Fibroblast of pulmonary artery (primary cell): ENCODE data around the gene ANKDD1B.

Source experiments
- DNase-seq: peaks from one replicate; pipeline ENCODE4 v3.0.0-alpha.2; 2010; ENCODE audit warnings: low read depth
- H3K4me3 ChIP-seq: replicated peaks from 2 replicates; pipeline ENCODE4 v1.5.1; 2011; ENCODE audit warnings: low read depth, mild to moderate bottlenecking, control low read depth, low read length, moderate library complexity
- TF ChIP-seq, protein P1 (sequence below): IDR thresholded peaks from 2 replicates; pipeline ENCODE4 v1.5.1; 2011; ENCODE audit warnings: mild to moderate bottlenecking, control low read depth, low read length, inconsistent platforms; ENCODE audit errors: missing control alignments

The ANKDD1B gene

GRCh38 chr5:75716715-75717081, 105.4 kb downstream of the ANKDD1B start:
- TF ChIP-seq, protein P1, sequence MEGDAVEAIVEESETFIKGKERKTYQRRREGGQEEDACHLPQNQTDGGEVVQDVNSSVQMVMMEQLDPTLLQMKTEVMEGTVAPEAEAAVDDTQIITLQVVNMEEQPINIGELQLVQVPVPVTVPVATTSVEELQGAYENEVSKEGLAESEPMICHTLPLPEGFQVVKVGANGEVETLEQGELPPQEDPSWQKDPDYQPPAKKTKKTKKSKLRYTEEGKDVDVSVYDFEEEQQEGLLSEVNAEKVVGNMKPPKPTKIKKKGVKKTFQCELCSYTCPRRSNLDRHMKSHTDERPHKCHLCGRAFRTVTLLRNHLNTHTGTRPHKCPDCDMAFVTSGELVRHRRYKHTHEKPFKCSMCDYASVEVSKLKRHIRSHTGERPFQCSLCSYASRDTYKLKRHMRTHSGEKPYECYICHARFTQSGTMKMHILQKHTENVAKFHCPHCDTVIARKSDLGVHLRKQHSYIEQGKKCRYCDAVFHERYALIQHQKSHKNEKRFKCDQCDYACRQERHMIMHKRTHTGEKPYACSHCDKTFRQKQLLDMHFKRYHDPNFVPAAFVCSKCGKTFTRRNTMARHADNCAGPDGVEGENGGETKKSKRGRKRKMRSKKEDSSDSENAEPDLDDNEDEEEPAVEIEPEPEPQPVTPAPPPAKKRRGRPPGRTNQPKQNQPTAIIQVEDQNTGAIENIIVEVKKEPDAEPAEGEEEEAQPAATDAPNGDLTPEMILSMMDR = no peak
- DNase-seq = no peak

GRCh38 chr5:75717082-75717922, 106.0 kb downstream of the ANKDD1B start, which contains the start of gene POC5:
Gene POC5 (minus strand): TSS chr5:75717437. CDS start chr5:75712937, 4,500 bp downstream.
- TF ChIP-seq, protein P1 = no peak
- H3K4me3 ChIP-seq = peak within 1 kb of the TSS; percentile 98
- peak; percentile 97 for DNase-seq

More at GRCh38 chr5:75716715-75717081, 105.4 kb downstream of the ANKDD1B start:
- peak overlapping the region; percentile 98 for H3K4me3 ChIP-seq

- no peak for DNase-seq
- TF ChIP-seq, protein P1 = no peak
- no peak overlapping the region for H3K4me3 ChIP-seq
Measured at GRCh38 chr5:75720882-75721281, 109.6 kb downstream of the ANKDD1B start.
